ENCODE measurements around the gene RHBDD1. TPM values are rescaled to one million over a fixed set of nuclear protein-coding genes. Genes with fewer than 3 reads are reported as not detected.

Gene RHBDD1
- total and polyA plus RNA-seq, 5 donors from 2014 or later = 24.7 to 56.4 (median 27.4) TPM

DNA sequence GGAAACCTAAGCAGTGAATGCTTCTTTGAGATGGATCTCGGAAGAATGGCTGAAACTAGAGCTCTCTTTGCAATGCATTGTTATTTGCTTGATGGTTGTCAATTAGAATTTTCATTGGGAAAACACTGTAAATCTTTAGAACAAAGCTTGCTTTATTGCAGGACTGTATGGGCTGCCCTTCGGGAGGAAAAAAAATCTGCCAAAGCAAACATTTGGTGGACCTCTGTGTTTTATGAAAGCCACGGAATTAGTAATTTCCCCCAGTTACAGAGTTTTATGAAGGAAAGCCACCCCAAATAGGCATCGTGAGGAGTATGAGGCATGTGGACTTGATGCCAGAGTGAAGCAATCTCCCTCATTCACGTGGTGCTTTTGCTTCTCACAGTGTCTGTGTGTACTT, 33.5 kb downstream of the RHBDD1 start:
- Histone ChIP-seq H3K27ac (ENCODE audit: insufficient read depth, low read length, poor library complexity, severe bottlenecking) (no peak overlapping the region), H3K4me3 (ENCODE audit: low read depth, low read length) (no peak overlapping the region), H3K27me3 (ENCODE audit: control insufficient read depth, insufficient read depth, low read length) (no peaks in the 10 kb centered on the region), H3K9me3 (ENCODE audit: control insufficient read depth in 2 of 2, low read length in 2 of 2) (no peaks in the 10 kb centered on the region), H3K4me1 (ENCODE audit: control insufficient read depth, insufficient read depth, low read length, poor library complexity, severe bottlenecking) (no peaks in the 10 kb centered on the region), H3K36me3 (ENCODE audit: control insufficient read depth, insufficient read depth, low read length) (peaks cover 37% of the 10 kb centered on the region)
- Mint-ChIP-seq H3K4me1 (peaks cover 6 to 23% (median 14%) of the 10 kb centered on the region in 4 donors), H3K36me3 (peaks cover 61% of the 10 kb centered on the region), H3K9me3 (no peaks in the 10 kb centered on the region), H3K4me3 (no peak overlapping the region), H3K27me3 (no peaks in the 10 kb centered on the region), H3K27ac (no peak overlapping the region)
- no peak for ATAC-seq (ENCODE audit: low read depth in 2 of 2)
- no peak for DNase-seq

DNA sequence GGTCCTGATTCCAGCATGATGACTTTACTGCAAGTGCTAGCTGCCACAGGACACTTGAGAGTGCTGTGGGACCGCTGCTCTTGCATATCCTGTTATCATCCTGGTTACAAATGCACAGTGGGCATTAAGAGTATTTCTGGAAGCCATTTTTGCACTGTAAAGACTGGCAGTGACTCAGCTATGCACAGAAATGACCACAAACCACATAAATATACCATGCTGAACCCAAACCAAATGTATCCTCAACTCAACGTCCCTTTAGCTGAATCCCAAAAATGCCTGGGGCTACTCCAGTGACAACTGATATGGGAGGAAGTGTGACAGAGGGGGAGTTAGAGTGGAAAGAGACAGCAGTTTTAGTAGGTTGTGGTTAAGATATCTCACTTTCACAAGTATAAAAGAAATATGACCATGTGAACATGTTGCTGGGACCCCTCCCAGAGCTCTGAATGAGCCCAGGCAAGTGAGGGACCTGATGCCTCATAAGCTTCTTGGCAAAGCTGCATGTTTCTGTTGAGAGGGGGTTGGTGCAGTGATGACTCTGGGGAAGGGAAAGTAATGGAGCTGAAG, 37.3 kb downstream of the RHBDD1 start:
- Histone ChIP-seq H3K27me3 (ENCODE audit: control insufficient read depth, insufficient read depth, low read length) (no peaks in the 10 kb centered on the region), H3K4me3 (ENCODE audit: low read depth, low read length) (no peak overlapping the region), H3K36me3 (ENCODE audit: control insufficient read depth, insufficient read depth, low read length) (peaks cover 21% of the 10 kb centered on the region), H3K4me1 (ENCODE audit: control insufficient read depth, insufficient read depth, low read length, poor library complexity, severe bottlenecking) (no peaks in the 10 kb centered on the region), H3K27ac (ENCODE audit: insufficient read depth, low read length, poor library complexity, severe bottlenecking) (no peak overlapping the region), H3K9me3 (ENCODE audit: control insufficient read depth in 2 of 2, low read length in 2 of 2) (no peaks in the 10 kb centered on the region)
- DNase-seq (peak in 1 of 3 donors; percentile 14), ATAC-seq (ENCODE audit: low read depth in 2 of 2) (no peak)
- Mint-ChIP-seq H3K27ac (peak overlapping the region in 1 of 3 donors; percentile 8), H3K27me3 (no peaks in the 10 kb centered on the region), H3K9me3 (no peaks in the 10 kb centered on the region), H3K4me1 (peaks cover 8 to 22% (median 13%) of the 10 kb centered on the region in 4 donors), H3K36me3 (peaks cover 74% of the 10 kb centered on the region), H3K4me3 (no peak overlapping the region)

DNA sequence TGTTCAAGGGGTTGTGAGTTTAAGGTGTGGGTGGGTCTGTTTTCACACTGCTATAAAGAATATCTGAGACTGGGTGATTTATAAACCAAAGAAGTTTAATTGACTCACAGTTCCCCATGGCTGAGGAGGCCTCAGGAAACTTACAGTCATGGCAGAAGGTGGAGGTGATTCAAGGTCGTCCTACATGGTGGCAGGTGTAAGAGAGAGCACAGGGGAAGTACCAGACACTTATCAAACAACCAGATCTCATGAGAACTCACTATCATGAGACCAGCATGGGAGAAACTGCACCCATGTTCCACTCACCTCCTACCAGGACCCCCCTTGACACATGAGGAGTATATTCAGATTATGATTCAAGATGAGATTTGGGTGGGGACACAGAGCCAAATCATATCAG, 38.0 kb downstream of the RHBDD1 start:
- peaks cover 19% of the 10 kb centered on the region for H3K36me3 ChIP-seq (ENCODE audit: control insufficient read depth, insufficient read depth, low read length)
- DNase-seq = no peak
- H3K4me1 ChIP-seq (ENCODE audit: control insufficient read depth, insufficient read depth, low read length, poor library complexity, severe bottlenecking) = no peaks in the 10 kb centered on the region
- peaks cover 0 to 2% (median 0%) of the 10 kb centered on the region in 7 donors for H3K9me3 Mint-ChIP-seq
- H3K4me3 ChIP-seq (ENCODE audit: low read depth, low read length) = no peak overlapping the region
- no peaks in the 10 kb centered on the region for H3K27me3 ChIP-seq (ENCODE audit: control insufficient read depth, insufficient read depth, low read length)
- ATAC-seq (ENCODE audit: low read depth in 2 of 2) = peak in 1 of 2 donors; percentile 11
- no peak overlapping the region for H3K27ac ChIP-seq (ENCODE audit: insufficient read depth, low read length, poor library complexity, severe bottlenecking)
- peak overlapping the region; percentile 3 to 57 (median 8) for H3K27ac Mint-ChIP-seq
- H3K4me1 Mint-ChIP-seq = peaks cover 5 to 25% (median 13%) of the 10 kb centered on the region in 4 donors
- no peaks in the 10 kb centered on the region for H3K9me3 ChIP-seq (ENCODE audit: control insufficient read depth in 2 of 2, low read length in 2 of 2)
- H3K36me3 Mint-ChIP-seq = peaks cover 74% of the 10 kb centered on the region
- H3K4me3 Mint-ChIP-seq = no peak overlapping the region
- H3K27me3 Mint-ChIP-seq = no peaks in the 10 kb centered on the region

DNA sequence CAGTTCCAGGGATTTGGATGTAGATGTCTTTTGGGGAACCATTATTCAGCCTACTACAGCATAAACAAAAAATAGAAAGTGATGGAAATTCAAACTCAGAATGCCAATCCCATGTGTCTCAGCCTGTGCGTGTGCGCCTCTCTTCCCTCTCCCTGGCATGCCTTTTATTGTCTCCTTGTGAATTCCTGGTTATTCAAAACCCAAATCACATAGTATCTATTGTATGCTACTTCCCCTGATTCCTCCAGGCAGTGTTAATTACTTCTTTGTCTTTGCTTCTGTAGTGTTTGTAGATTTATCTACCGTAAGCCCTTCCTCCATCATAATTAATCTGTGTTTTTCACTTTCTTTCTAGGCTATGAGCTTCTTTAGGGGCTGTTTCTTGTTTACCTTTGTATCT, 38.9 kb downstream of the RHBDD1 start:
- peaks cover 71% of the 10 kb centered on the region for H3K36me3 Mint-ChIP-seq
- Histone ChIP-seq H3K36me3 (ENCODE audit: control insufficient read depth, insufficient read depth, low read length) (peaks cover 14% of the 10 kb centered on the region), H3K4me3 (ENCODE audit: low read depth, low read length) (no peak overlapping the region), H3K9me3 (ENCODE audit: control insufficient read depth in 2 of 2, low read length in 2 of 2) (no peaks in the 10 kb centered on the region), H3K27me3 (ENCODE audit: control insufficient read depth, insufficient read depth, low read length) (no peaks in the 10 kb centered on the region), H3K27ac (ENCODE audit: insufficient read depth, low read length, poor library complexity, severe bottlenecking) (no peak overlapping the region), H3K4me1 (ENCODE audit: control insufficient read depth, insufficient read depth, low read length, poor library complexity, severe bottlenecking) (no peaks in the 10 kb centered on the region)
- DNase-seq (no peak), ATAC-seq (ENCODE audit: low read depth in 2 of 2) (no peak)
- H3K4me3 Mint-ChIP-seq = peak overlapping the region in 1 of 4 donors; percentile 10
- H3K9me3 Mint-ChIP-seq = peaks cover 0 to 2% (median 0%) of the 10 kb centered on the region in 7 donors
- H3K4me1 Mint-ChIP-seq = peaks cover 5 to 26% (median 13%) of the 10 kb centered on the region in 4 donors
- H3K27me3 Mint-ChIP-seq = no peaks in the 10 kb centered on the region
- peak overlapping the region in 2 of 3 donors; percentile 3 to 61 for H3K27ac Mint-ChIP-seq

GRCh38 chr2:226875438-226876225, 39.8 kb downstream of the RHBDD1 start:
- Mint-ChIP-seq H3K27ac (no peak overlapping the region), H3K9me3 (peaks cover 0 to 3% (median 0%) of the 10 kb centered on the region in 7 donors), H3K4me1 (peaks cover 5 to 26% (median 12%) of the 10 kb centered on the region in 4 donors), H3K4me3 (no peak overlapping the region), H3K27me3 (no peaks in the 10 kb centered on the region), H3K36me3 (peaks cover 73% of the 10 kb centered on the region)
- no peak for ATAC-seq (ENCODE audit: low read depth in 2 of 2)
- H3K4me3 ChIP-seq (ENCODE audit: low read depth, low read length) = no peak overlapping the region
- no peaks in the 10 kb centered on the region for H3K27me3 ChIP-seq (ENCODE audit: control insufficient read depth, insufficient read depth, low read length)
- H3K27ac ChIP-seq (ENCODE audit: insufficient read depth, low read length, poor library complexity, severe bottlenecking) = no peak overlapping the region
- H3K4me1 ChIP-seq (ENCODE audit: control insufficient read depth, insufficient read depth, low read length, poor library complexity, severe bottlenecking) = no peaks in the 10 kb centered on the region
- H3K36me3 ChIP-seq (ENCODE audit: control insufficient read depth, insufficient read depth, low read length) = peaks cover 16% of the 10 kb centered on the region
- no peak for DNase-seq
- no peaks in the 10 kb centered on the region for H3K9me3 ChIP-seq (ENCODE audit: control insufficient read depth in 2 of 2, low read length in 2 of 2)

DNA sequence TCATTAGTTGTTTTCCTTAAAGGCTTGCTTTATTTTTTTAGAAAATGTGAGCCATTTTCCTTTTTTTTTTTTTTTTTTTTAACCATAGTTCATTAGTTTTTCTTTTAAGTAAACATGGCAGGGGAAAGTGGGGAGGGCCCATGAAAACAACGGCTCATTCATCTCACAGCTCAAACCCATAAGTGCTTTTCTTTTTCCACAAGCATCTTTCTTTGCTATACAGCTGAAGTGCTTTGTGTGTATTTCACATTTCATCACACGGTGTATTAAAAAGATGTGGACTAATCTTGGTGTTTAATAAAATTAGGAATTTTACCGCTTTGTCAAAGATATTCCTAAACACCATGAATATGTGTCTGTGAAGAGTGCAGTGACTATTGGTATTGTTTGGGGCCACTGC, 41.6 kb downstream of the RHBDD1 start:
- H3K27ac ChIP-seq (ENCODE audit: insufficient read depth, low read length, poor library complexity, severe bottlenecking) = no peak overlapping the region
- Mint-ChIP-seq H3K27me3 (no peaks in the 10 kb centered on the region), H3K27ac (no peak overlapping the region), H3K9me3 (peaks cover 0 to 3% (median under 1%) of the 10 kb centered on the region in 7 donors), H3K36me3 (peaks cover 74% of the 10 kb centered on the region), H3K4me3 (no peak overlapping the region), H3K4me1 (peaks cover 5 to 26% (median 12%) of the 10 kb centered on the region in 4 donors)
- no peaks in the 10 kb centered on the region for H3K27me3 ChIP-seq (ENCODE audit: control insufficient read depth, insufficient read depth, low read length)
- no peaks in the 10 kb centered on the region for H3K9me3 ChIP-seq (ENCODE audit: control insufficient read depth in 2 of 2, low read length in 2 of 2)
- H3K4me3 ChIP-seq (ENCODE audit: low read depth, low read length) = no peak overlapping the region
- ATAC-seq (ENCODE audit: low read depth in 2 of 2) (no peak), DNase-seq (no peak)
- peaks cover 19% of the 10 kb centered on the region for H3K36me3 ChIP-seq (ENCODE audit: control insufficient read depth, insufficient read depth, low read length)
- no peaks in the 10 kb centered on the region for H3K4me1 ChIP-seq (ENCODE audit: control insufficient read depth, insufficient read depth, low read length, poor library complexity, severe bottlenecking)

DNA sequence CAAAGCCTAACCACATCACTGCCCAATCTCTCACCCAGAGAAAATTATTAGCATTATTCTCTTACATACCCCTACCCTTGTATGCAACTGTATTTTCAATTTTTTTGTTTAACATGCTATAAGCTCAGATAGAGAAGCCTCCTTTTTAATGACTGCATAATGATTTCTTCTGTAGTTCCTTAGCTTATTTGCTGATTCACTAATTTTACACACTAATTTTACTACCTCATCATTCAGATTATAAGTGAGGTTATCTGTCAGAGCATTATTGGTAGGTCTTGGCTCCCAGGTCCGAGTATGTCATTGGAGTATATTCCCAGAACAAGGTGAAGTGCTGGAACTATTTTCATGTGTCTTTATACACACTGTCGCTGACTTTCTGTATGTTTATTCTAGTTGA, 45.4 kb downstream of the RHBDD1 start:
- no peak overlapping the region for H3K4me3 ChIP-seq (ENCODE audit: low read depth, low read length)
- H3K36me3 ChIP-seq (ENCODE audit: control insufficient read depth, insufficient read depth, low read length) = peaks cover 15% of the 10 kb centered on the region
- Mint-ChIP-seq H3K4me1 (peaks cover 0 to 11% (median 4%) of the 10 kb centered on the region in 4 donors), H3K4me3 (no peak overlapping the region), H3K36me3 (peaks cover 57% of the 10 kb centered on the region), H3K27me3 (no peaks in the 10 kb centered on the region), H3K27ac (peak overlapping the region in 1 of 3 donors; percentile 73), H3K9me3 (peaks cover 0 to 4% (median 2%) of the 10 kb centered on the region in 7 donors)
- no peak for ATAC-seq (ENCODE audit: low read depth in 2 of 2)
- no peaks in the 10 kb centered on the region for H3K4me1 ChIP-seq (ENCODE audit: control insufficient read depth, insufficient read depth, low read length, poor library complexity, severe bottlenecking)
- no peak overlapping the region for H3K27ac ChIP-seq (ENCODE audit: insufficient read depth, low read length, poor library complexity, severe bottlenecking)
- DNase-seq = no peak
- no peaks in the 10 kb centered on the region for H3K27me3 ChIP-seq (ENCODE audit: control insufficient read depth, insufficient read depth, low read length)
- H3K9me3 ChIP-seq (ENCODE audit: control insufficient read depth in 2 of 2, low read length in 2 of 2) = no peaks in the 10 kb centered on the region

Data from CD4-positive, CD25-positive, alpha-beta regulatory T cell (primary cell).